Ectodermal cell (in vitro differentiated cells): Measurements from ENCODE around the gene CREB5.

Experiments used
- H3K27ac ChIP-seq: 2 replicates; pipeline ENCODE4 v1.7.0; 2013; ENCODE audit warnings: mild to moderate bottlenecking, low read depth, low read length; ENCODE audit not compliant: insufficient read depth, poor library complexity, severe bottlenecking
- H3K27me3 ChIP-seq: 2 replicates; pipeline ENCODE4 v1.7.0; 2013; ENCODE audit warnings: mild to moderate bottlenecking, low read length; ENCODE audit not compliant: insufficient read depth, control insufficient read depth, poor library complexity, severe bottlenecking
- H3K36me3 ChIP-seq: one replicate; pipeline ENCODE4 v1.7.0; 2013; ENCODE audit warnings: low read length; ENCODE audit not compliant: control insufficient read depth, insufficient read depth
- H3K4me1 ChIP-seq: one replicate; pipeline ENCODE4 v1.7.0; 2013; ENCODE audit warnings: low read length; ENCODE audit not compliant: control insufficient read depth, insufficient read depth
- H3K4me3 ChIP-seq: 2 replicates; pipeline ENCODE4 v1.7.0; 2013; ENCODE audit warnings: low read depth, low read length, control low read depth; ENCODE audit not compliant: insufficient read depth
- H3K9me3 ChIP-seq: 2 replicates; pipeline ENCODE4 v1.7.0; 2013; ENCODE audit warnings: mild to moderate bottlenecking, low read length, moderate library complexity; ENCODE audit not compliant: control insufficient read depth
- WGBS, 2 experiments: methylation state at CpG; one replicate each; pipeline ENCODE4 v1.1.7; 2013; ENCODE audit warnings: missing lambda C conversion rate in 2 of 2; 5-methylcytosine and 5-hydroxymethylcytosine counted together

The CREB5 gene

GRCh38 chr7:28723336-28723735 lies 311.0 kb downstream of the CREB5 start:
- H3K36me3 ChIP-seq = no peaks in the 10 kb centered on the region
- H3K27me3 ChIP-seq = no peaks in the 10 kb centered on the region
- no peak overlapping the region for H3K27ac ChIP-seq
- peaks cover 8% of the 10 kb centered on the region for H3K4me1 ChIP-seq
- no peaks in the 10 kb centered on the region for H3K9me3 ChIP-seq
- H3K4me3 ChIP-seq = no peak overlapping the region
- 56 to 65% methylated on average over 9 of the region's 9 CpGs for WGBS, 2 experiments

GRCh38 chr7:28724563-28724962 lies 312.2 kb downstream of the CREB5 start:
- Histone ChIP-seq H3K27ac (no peak overlapping the region), H3K4me3 (no peak overlapping the region), H3K36me3 (no peaks in the 10 kb centered on the region), H3K27me3 (no peaks in the 10 kb centered on the region), H3K9me3 (no peaks in the 10 kb centered on the region), H3K4me1 (peaks cover 8% of the 10 kb centered on the region)
- 83 to 100% methylated on average over 1 of the region's 1 CpG for WGBS, 2 experiments

DNA sequence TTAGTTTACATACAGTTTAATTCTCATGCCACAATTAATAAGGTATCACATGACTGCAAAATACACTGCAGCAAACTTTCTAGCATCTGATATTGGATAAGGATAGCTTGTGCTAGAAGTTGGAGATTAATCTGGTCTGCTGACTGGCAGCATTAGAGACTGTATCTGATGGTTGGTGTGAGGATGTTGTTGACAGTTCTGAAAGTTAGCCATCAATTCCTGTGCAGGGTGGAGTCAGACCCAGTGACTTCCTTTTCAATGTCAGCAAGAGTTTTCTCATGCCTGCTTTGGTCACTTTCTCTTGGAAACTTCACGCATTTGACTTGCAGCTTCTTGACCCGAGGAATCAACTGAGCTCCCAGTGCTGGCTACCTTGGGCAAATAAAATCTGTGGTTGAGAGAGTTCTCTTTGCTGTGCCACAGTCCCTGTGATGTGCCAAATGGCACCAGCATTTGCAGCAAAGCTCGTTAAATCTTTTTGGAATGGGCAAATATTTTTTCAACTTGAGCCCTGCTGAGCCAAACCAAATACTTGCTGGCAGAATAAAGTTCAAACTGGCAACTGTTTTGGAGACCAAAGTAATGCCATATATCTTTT lies 312.8 kb downstream of the CREB5 start:
- no peak overlapping the region for H3K4me3 ChIP-seq
- peaks cover 8% of the 10 kb centered on the region for H3K4me1 ChIP-seq
- H3K27me3 ChIP-seq = no peaks in the 10 kb centered on the region
- no peaks in the 10 kb centered on the region for H3K36me3 ChIP-seq
- WGBS, 2 experiments = 94% methylated on average over 3 of the region's 3 CpGs
- H3K9me3 ChIP-seq = no peaks in the 10 kb centered on the region
- no peak overlapping the region for H3K27ac ChIP-seq

DNA sequence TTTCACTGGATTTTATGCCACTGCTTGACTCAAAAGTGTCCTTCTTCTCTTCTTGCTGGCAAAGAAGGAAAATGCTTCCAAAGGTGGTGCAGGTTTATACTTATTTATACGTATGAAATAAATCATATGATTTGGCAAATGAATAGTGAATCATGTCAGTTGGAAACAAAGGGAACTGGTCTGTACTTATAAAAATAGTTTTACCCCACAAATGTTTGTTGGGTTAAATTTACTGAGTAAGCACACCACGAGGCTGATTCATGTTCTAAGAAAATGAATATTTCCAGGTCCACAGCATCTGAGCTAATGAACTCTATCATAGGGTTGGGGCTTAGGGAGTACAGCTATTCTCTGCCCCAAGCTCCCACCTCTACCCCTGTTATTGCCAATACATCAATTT lies 313.6 kb downstream of the CREB5 start:
- WGBS, 2 experiments = 78 to 87% methylated on average over 1 to 2 of the region's 2 CpGs
- Histone ChIP-seq H3K4me3 (no peak overlapping the region), H3K36me3 (no peaks in the 10 kb centered on the region), H3K27ac (no peak overlapping the region), H3K4me1 (peaks cover 8% of the 10 kb centered on the region), H3K9me3 (no peaks in the 10 kb centered on the region), H3K27me3 (no peaks in the 10 kb centered on the region)

DNA sequence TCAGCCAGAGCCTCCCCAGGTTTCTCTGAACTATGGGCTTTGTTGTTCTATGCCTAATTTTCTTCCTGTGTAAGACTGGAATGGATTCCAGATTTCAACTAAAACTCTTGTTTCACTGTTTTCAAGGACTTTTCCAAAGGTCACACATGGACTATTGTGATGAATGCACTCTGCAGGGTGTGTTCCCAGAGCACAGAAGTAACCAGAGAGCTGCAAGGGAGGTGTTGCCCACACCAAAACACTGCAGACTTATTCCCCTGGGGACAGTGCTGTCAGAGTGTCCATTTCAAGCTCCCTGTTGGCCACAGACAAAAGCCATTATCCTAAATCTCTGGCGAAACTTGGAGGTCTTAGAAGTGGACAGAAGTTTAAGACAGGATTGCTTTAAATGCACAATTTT lies 314.2 kb downstream of the CREB5 start:
- WGBS, 2 experiments = 66 to 81% methylated on average over 1 of the region's 1 CpG
- no peaks in the 10 kb centered on the region for H3K36me3 ChIP-seq
- no peak overlapping the region for H3K4me3 ChIP-seq
- peaks cover 8% of the 10 kb centered on the region for H3K4me1 ChIP-seq
- no peaks in the 10 kb centered on the region for H3K27me3 ChIP-seq
- H3K27ac ChIP-seq = no peak overlapping the region
- H3K9me3 ChIP-seq = no peaks in the 10 kb centered on the region

GRCh38 chr7:28729281-28729680 lies 317.0 kb downstream of the CREB5 start:
- H3K4me1 ChIP-seq = peaks cover 16% of the 10 kb centered on the region
- 91 to 92% methylated on average over 8 of the region's 8 CpGs for WGBS, 2 experiments

DNA sequence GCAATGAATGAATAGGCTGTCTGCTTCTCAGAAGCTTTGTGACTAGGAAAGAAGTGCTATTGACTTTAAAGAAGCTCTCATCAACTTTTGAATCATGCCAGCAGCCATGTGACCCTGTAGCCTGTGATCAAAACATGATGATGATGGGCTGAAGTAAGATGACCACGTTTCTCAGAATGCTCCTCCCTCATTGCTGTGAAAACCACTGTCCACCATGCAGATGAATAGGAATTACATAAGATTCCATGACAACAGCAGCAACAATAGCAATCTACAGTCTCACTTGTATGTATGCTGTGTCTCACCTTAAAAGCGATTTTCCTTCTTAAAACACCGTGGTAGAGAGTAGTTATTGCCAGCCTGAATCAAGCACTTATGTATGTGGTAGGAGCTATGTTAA lies 317.4 kb downstream of the CREB5 start:
- Histone ChIP-seq H3K9me3 (no peaks in the 10 kb centered on the region), H3K36me3 (no peaks in the 10 kb centered on the region), H3K27me3 (no peaks in the 10 kb centered on the region), H3K4me1 (peaks cover 16% of the 10 kb centered on the region), H3K27ac (no peak overlapping the region), H3K4me3 (no peak overlapping the region)
- WGBS, 2 experiments = 86% methylated on average over 3 of the region's 3 CpGs

More at GRCh38 chr7:28729281-28729680, 317.0 kb downstream of the CREB5 start:
- H3K27ac ChIP-seq = no peak overlapping the region
- no peaks in the 10 kb centered on the region for H3K36me3 ChIP-seq
- H3K4me3 ChIP-seq = no peak overlapping the region
- H3K9me3 ChIP-seq = no peaks in the 10 kb centered on the region
- H3K27me3 ChIP-seq = no peaks in the 10 kb centered on the region

GRCh38 chr7:28731092-28731658 lies 318.9 kb downstream of the CREB5 start:
- Histone ChIP-seq H3K27me3 (no peaks in the 10 kb centered on the region), H3K4me3 (no peak overlapping the region), H3K27ac (no peak overlapping the region), H3K4me1 (peaks cover 16% of the 10 kb centered on the region), H3K9me3 (no peaks in the 10 kb centered on the region), H3K36me3 (no peaks in the 10 kb centered on the region)
- 96 to 98% methylated on average over 4 of the region's 5 CpGs for WGBS, 2 experiments

DNA sequence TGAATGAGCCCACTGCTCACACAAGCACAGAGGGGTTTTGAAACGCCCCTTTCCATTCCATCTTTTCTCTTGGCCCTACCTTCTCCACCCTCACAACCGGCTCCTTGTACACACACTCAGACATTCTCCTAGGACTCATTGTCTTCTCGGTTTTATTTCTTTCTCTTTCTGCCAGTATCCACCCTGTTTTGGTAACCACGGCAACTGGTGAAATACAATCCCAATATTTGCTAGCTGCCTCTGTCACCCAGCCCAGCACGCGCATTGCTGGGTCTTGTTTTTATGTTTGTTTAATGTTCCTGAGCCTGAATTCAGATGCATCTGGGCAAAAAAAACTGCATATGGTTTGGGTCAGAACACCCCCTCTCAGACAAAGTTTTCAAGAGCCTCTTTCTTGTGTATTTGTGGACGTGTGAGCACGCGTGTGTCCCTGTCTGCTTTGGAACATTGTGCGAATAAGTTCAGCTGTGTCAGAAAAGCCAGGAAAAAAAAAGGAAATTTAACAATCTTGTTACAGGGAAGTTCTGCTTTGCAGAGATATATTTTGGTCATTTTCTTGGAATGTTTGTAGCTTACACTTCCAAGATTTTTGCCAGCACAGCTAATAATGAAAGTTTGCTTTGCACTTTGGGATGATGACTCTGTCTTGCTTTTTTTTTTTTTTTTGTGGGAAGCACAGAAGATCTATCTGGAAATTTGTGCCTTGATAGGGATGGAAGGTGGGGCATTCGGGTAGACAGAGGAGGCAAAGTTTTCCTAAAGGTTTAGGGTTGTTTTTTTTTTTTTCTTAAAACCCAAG lies 320.0 kb downstream of the CREB5 start:
- H3K27me3 ChIP-seq = no peaks in the 10 kb centered on the region
- no peak overlapping the region for H3K27ac ChIP-seq
- H3K36me3 ChIP-seq = no peaks in the 10 kb centered on the region
- no peaks in the 10 kb centered on the region for H3K9me3 ChIP-seq
- H3K4me3 ChIP-seq = no peak overlapping the region
- WGBS, 2 experiments = 86 to 92% methylated on average over 11 of the region's 11 CpGs
- peaks cover 12% of the 10 kb centered on the region for H3K4me1 ChIP-seq

- Histone ChIP-seq H3K4me1 (peaks cover 12% of the 10 kb centered on the region), H3K27me3 (no peaks in the 10 kb centered on the region), H3K36me3 (no peaks in the 10 kb centered on the region), H3K4me3 (no peak overlapping the region), H3K9me3 (no peaks in the 10 kb centered on the region), H3K27ac (no peak overlapping the region)
- WGBS, 2 experiments = 92% methylated on average over 2 of the region's 2 CpGs
Observed at GRCh38 chr7:28733035-28733434, 320.7 kb downstream of the CREB5 start.
